RWPE1 (cell line): Measurements from ENCODE around the gene SLC4A3.

Source experiments
- CTCF ChIA-PET: fragments of 350-600 bp; sonication (Branson Sonifier 250); formaldehyde crosslinking; extraction: SDS; loops from one replicate; lab custom pipeline; 2021; lab: Yijun Ruan, JAX
- POLR2A ChIA-PET: fragments of 400-600 bp; formaldehyde crosslinking; extraction: SDS; loops from one replicate; lab custom pipeline; 2020; ENCODE audit warnings: antibody characterized with exemption; ENCODE audit not compliant: low non-redundant PET; lab: Yijun Ruan, JAX
- DNase-seq: peaks from one replicate; pipeline ENCODE4 v3.0.0; 2012; ENCODE audit warnings: low spot score
- H3K27ac ChIP-seq: fragments of 450-650 bp; 2 replicates; pipeline ENCODE4 v1.5.1; 2017
- TF ChIP-seq, protein P1 (sequence below): fragments of 450-650 bp; conservative IDR thresholded peaks from 2 replicates; pipeline ENCODE4 v1.5.1; 2017; ENCODE audit warnings: low read depth, mild to moderate bottlenecking

The SLC4A3 gene

DNA sequence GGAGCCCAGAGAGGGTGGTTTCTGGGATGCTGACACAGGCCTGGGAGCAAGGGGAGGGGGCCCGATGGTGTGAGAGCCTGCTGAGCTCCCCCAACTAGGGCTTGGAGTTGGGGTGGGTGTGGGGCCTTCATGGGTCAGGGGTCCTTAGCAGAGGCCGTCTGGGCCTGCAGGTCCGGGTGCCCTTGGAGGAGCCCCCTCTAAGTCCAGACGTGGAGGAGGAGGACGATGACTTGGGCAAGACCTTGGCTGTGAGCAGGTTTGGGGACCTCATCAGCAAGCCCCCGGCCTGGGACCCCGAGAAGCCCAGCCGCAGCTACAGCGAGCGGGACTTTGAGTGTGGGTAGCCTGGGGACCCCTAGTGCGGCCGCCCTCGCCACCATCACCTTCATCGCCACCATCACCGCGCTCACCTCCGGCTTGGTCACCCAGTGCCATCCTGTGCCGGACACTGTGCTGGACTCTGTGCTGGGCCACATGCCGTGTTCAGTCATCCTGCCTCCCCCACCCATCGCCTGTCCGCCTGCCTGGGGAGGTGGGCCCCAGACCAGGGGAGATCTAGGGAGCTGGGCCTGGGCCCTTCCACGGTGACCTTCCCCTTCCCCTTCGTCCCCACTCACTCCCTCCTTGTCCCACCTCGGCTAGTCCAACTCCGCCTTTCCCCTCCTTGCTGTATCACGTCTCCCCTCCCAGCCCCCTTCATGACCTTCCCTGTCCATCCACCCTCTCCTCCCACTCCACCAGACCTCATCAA, 980 bp downstream of the SLC4A3 start:
- no peak for DNase-seq
- peak overlapping the region; percentile 41 for H3K27ac ChIP-seq
- TF ChIP-seq, protein P1, sequence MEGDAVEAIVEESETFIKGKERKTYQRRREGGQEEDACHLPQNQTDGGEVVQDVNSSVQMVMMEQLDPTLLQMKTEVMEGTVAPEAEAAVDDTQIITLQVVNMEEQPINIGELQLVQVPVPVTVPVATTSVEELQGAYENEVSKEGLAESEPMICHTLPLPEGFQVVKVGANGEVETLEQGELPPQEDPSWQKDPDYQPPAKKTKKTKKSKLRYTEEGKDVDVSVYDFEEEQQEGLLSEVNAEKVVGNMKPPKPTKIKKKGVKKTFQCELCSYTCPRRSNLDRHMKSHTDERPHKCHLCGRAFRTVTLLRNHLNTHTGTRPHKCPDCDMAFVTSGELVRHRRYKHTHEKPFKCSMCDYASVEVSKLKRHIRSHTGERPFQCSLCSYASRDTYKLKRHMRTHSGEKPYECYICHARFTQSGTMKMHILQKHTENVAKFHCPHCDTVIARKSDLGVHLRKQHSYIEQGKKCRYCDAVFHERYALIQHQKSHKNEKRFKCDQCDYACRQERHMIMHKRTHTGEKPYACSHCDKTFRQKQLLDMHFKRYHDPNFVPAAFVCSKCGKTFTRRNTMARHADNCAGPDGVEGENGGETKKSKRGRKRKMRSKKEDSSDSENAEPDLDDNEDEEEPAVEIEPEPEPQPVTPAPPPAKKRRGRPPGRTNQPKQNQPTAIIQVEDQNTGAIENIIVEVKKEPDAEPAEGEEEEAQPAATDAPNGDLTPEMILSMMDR: no peak
- POLR2A ChIA-PET: interaction anchor here (0.6 to 0.7 kb wide), 2 partner anchors 30 to 57 kb away, joined by 3 read pairs; no protein-coding TSS in a partner anchor
- CTCF ChIA-PET: interaction anchor here (0.9 to 1.3 kb wide), 2 partner anchors 68 to 87 kb away, joined by 3 to 5 read pairs; no protein-coding TSS in a partner anchor

- TF ChIP-seq, protein P1: no peak
- POLR2A ChIA-PET: no interaction called here
- no peak overlapping the region for H3K27ac ChIP-seq
- CTCF ChIA-PET: interaction anchor here (0.9 to 1.3 kb wide), 2 partner anchors 68 to 88 kb away, joined by 3 to 5 read pairs; no protein-coding TSS in a partner anchor
- DNase-seq: no peak
Observed at GRCh38 chr2:219628986-219629901, 1.8 kb downstream of the SLC4A3 start.

GRCh38 chr2:219629976-219630695, 2.7 kb downstream of the SLC4A3 start:
- TF ChIP-seq, protein P1: no peak
- no peak for DNase-seq
- no peak overlapping the region for H3K27ac ChIP-seq
- ChIA-PET POLR2A (no interaction called here), CTCF (interaction anchor here (0.8 kb wide), 1 partner anchor 70 kb away, joined by 3 read pairs; no protein-coding TSS in a partner anchor)

DNA sequence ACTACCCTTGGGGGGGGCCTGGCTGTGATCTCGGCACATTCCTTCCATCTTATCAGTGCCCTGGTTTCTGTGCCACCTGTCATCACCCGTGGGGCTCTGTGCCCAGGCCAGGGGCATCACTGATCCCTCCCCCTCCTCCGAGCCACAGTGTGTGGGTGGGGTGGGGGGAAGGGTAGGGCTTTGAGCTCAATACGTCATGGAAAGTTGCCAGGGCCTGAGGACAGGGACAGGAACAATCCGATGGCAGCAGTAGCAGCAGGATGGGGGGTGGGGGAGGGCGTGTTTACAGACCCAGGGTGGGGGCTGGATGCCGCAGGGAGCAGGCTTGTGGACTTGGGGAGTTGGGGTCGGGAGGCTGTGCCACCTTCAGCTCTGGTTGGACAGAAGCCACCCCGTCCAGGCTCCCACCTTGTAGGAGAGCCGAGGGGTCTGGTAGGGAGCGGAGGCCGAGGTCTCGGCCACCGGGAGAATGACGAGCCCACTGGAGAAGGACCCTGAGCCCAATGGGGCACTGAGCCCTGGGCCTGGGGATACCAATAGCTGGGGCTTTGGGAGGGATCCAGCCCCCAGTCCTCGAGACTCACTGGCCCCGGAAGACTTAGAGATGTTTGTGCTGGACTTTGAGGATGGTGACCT, 3.5 kb downstream of the SLC4A3 start:
- no peak overlapping the region for H3K27ac ChIP-seq
- TF ChIP-seq, protein P1: no peak
- no peak for DNase-seq
- ChIA-PET CTCF (interaction anchor here (0.8 kb wide), 1 partner anchor 70 kb away, joined by 3 read pairs; no protein-coding TSS in a partner anchor), POLR2A (no interaction called here)

- POLR2A ChIA-PET: no interaction called here
- CTCF ChIA-PET: no interaction called here
- TF ChIP-seq, protein P1: no peak
- DNase-seq: no peak
- H3K27ac ChIP-seq: no peak overlapping the region
Observed at GRCh38 chr2:219631406-219631891, 4.0 kb downstream of the SLC4A3 start.
